Astrocyte (in vitro differentiated cells and primary cell): ENCODE measurements around the gene ANKRD42.

Experiments used
- EZH2 ChIP-seq: IDR thresholded peaks from 2 replicates; pipeline ENCODE4 v1.6.1; 2012; ENCODE audit warnings: mild to moderate bottlenecking, low read length, inconsistent platforms; ENCODE audit not compliant: insufficient read depth
- TF ChIP-seq, protein P1 (sequence below): IDR thresholded peaks from 2 replicates; pipeline ENCODE4 v1.5.1; 2011; ENCODE audit warnings: low read depth, mild to moderate bottlenecking, inconsistent platforms, low read length, moderate library complexity; ENCODE audit not compliant: insufficient read depth

GRCh38 chr11:83221694-83222093 lies 28.2 kb downstream of the ANKRD42 start:
- TF ChIP-seq, protein P1, sequence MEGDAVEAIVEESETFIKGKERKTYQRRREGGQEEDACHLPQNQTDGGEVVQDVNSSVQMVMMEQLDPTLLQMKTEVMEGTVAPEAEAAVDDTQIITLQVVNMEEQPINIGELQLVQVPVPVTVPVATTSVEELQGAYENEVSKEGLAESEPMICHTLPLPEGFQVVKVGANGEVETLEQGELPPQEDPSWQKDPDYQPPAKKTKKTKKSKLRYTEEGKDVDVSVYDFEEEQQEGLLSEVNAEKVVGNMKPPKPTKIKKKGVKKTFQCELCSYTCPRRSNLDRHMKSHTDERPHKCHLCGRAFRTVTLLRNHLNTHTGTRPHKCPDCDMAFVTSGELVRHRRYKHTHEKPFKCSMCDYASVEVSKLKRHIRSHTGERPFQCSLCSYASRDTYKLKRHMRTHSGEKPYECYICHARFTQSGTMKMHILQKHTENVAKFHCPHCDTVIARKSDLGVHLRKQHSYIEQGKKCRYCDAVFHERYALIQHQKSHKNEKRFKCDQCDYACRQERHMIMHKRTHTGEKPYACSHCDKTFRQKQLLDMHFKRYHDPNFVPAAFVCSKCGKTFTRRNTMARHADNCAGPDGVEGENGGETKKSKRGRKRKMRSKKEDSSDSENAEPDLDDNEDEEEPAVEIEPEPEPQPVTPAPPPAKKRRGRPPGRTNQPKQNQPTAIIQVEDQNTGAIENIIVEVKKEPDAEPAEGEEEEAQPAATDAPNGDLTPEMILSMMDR: no peak
- TF ChIP-seq EZH2: no peak
